Neural progenitor cell (in vitro differentiated cells): ENCODE data around the gene MGMT. TPM values are rescaled to one million over a fixed set of nuclear protein-coding genes. Genes with fewer than 3 reads are reported as not detected.

Source experiments
- DNase-seq: peaks from one replicate; pipeline ENCODE4 v3.0.0-alpha.2; 2016; ENCODE audit warnings: low spot score
- H2AFZ ChIP-seq: fragments of 200-600 bp; sonication (generic); replicated peaks from 2 replicates; pipeline ENCODE4 v1.6.1; 2016; ENCODE audit warnings: antibody characterized with exemption
- H3F3A ChIP-seq: fragments of 200-600 bp; sonication (generic); 2 replicates; pipeline ENCODE4 v1.6.1; 2016; ENCODE audit warnings: antibody characterized with exemption, low read depth
- H3K27ac ChIP-seq: fragments of 200-600 bp; sonication (generic); 2 replicates; pipeline ENCODE4 v1.5.1; 2016; ENCODE audit warnings: mild to moderate bottlenecking
- H3K27me3 ChIP-seq: fragments of 200-600 bp; sonication (generic); 2 replicates; pipeline ENCODE4 v1.6.1; 2016; ENCODE audit warnings: mild to moderate bottlenecking, moderate library complexity
- H3K36me3 ChIP-seq: fragments of 200-600 bp; sonication (generic); 2 replicates; pipeline ENCODE4 v1.5.1; 2016
- H3K4me1 ChIP-seq: fragments of 200-600 bp; sonication (generic); 2 replicates; pipeline ENCODE4 v1.6.1; 2016; ENCODE audit warnings: mixed run types
- H3K4me2 ChIP-seq: fragments of 200-600 bp; sonication (generic); 2 replicates; pipeline ENCODE4 v1.6.1; 2016
- H3K4me3 ChIP-seq: fragments of 200-600 bp; sonication (generic); 2 replicates; pipeline ENCODE4 v1.5.1; 2016
- H3K79me2 ChIP-seq: fragments of 200-600 bp; sonication (generic); 2 replicates; pipeline ENCODE4 v1.6.1; 2016; ENCODE audit warnings: low read depth
- H3K9ac ChIP-seq: fragments of 200-600 bp; sonication (generic); 2 replicates; pipeline ENCODE4 v1.6.1; 2016
- H3K9me3 ChIP-seq: fragments of 200-600 bp; sonication (generic); 2 replicates; pipeline ENCODE4 v1.5.1; 2016; ENCODE audit warnings: low read depth
- H4K20me1 ChIP-seq: fragments of 200-600 bp; sonication (generic); 2 replicates; pipeline ENCODE4 v1.6.1; 2016; ENCODE audit warnings: low read depth
- H3K27ac Mint-ChIP-seq: 3 replicates; pipeline ENCODE4 v1.8.0; 2021; ENCODE audit warnings: mixed read lengths
- H3K27me3 Mint-ChIP-seq: 2 replicates; pipeline ENCODE4 v1.8.0; 2022; ENCODE audit warnings: low read depth, mild to moderate bottlenecking, inconsistent platforms, moderate library complexity, mixed read lengths; ENCODE audit not compliant: insufficient read depth
- H3K36me3 Mint-ChIP-seq: 3 replicates; pipeline ENCODE4 v1.8.0; 2021; ENCODE audit warnings: mixed read lengths
- H3K4me1 Mint-ChIP-seq: 3 replicates; pipeline ENCODE4 v1.8.0; 2021; ENCODE audit warnings: mixed read lengths
- H3K4me3 Mint-ChIP-seq: 3 replicates; pipeline ENCODE4 v1.8.0; 2021; ENCODE audit warnings: mild to moderate bottlenecking, moderate library complexity, mixed read lengths
- H3K9me3 Mint-ChIP-seq: 3 replicates; pipeline ENCODE4 v1.8.0; 2020; ENCODE audit warnings: mixed read lengths
- CTCF ChIP-seq: fragments of 200-600 bp; sonication (generic); IDR thresholded peaks from 2 replicates; pipeline ENCODE4 v1.5.1; 2017; ENCODE audit warnings: antibody characterized with exemption, mild to moderate bottlenecking
- EZH2 ChIP-seq: fragments of 200-600 bp; sonication (generic); IDR thresholded peaks from 2 replicates; pipeline ENCODE4 v1.6.1; 2017; ENCODE audit warnings: antibody characterized with exemption, mild to moderate bottlenecking, moderate library complexity
- EZH2phosphoT487 ChIP-seq: fragments of 200-600 bp; sonication (generic); IDR thresholded peaks from 2 replicates; pipeline ENCODE4 v1.6.1; 2017; ENCODE audit warnings: antibody characterized with exemption
- total RNA-seq: library from RNA; depleted of rRNA; stranded (reverse); fragments of >200 nt; gene quantifications from 2 replicates; pipeline ENCODE4 v1.2.3, GENCODE V29; 2015; ENCODE audit warnings: low replicate concordance

MGMT gene
- total RNA-seq, 1 donor from 2014 or later = 17.5 TPM

GRCh38 chr10:129637846-129638245 lies 170.8 kb downstream of the MGMT start:
- H3K9ac ChIP-seq = no peak overlapping the region

GRCh38 chr10:129641351-129641750 lies 174.3 kb downstream of the MGMT start:
- H3K36me3 Mint-ChIP-seq = no peaks in the 10 kb centered on the region

More at GRCh38 chr10:129637846-129638245, 170.8 kb downstream of the MGMT start:
- no peaks in the 10 kb centered on the region for H3K36me3 ChIP-seq
- no peak overlapping the region for H3K4me3 Mint-ChIP-seq
- no peaks in the 10 kb centered on the region for H3K27me3 ChIP-seq
- no peaks in the 10 kb centered on the region for H3K36me3 Mint-ChIP-seq
- H3K27ac Mint-ChIP-seq = no peak overlapping the region
- no peak for DNase-seq
- H3K4me1 ChIP-seq = peaks cover 36% of the 10 kb centered on the region
- H3K4me3 ChIP-seq = no peak overlapping the region
- H3K79me2 ChIP-seq = no peaks in the 10 kb centered on the region
- TF ChIP-seq CTCF = no peak
- TF ChIP-seq EZH2phosphoT487 = no peak
- no peak for TF ChIP-seq EZH2
- no peaks in the 10 kb centered on the region for H4K20me1 ChIP-seq
- peaks cover 18% of the 10 kb centered on the region for H3F3A ChIP-seq
- no peaks in the 10 kb centered on the region for H3K9me3 ChIP-seq
- no peaks in the 10 kb centered on the region for H3K27me3 Mint-ChIP-seq
- peaks cover 16% of the 10 kb centered on the region for H3K9me3 Mint-ChIP-seq
- no peak overlapping the region for H3K27ac ChIP-seq
- no peaks in the 10 kb centered on the region for H3K4me1 Mint-ChIP-seq
- H3K4me2 ChIP-seq = no peak overlapping the region
- no peak overlapping the region for H2AFZ ChIP-seq

GRCh38 chr10:129641982-129642381 lies 174.9 kb downstream of the MGMT start:
- Mint-ChIP-seq H3K4me3 (no peak overlapping the region), H3K9me3 (no peaks in the 10 kb centered on the region), H3K4me1 (no peaks in the 10 kb centered on the region), H3K27me3 (peaks cover 2% of the 10 kb centered on the region), H3K36me3 (no peaks in the 10 kb centered on the region), H3K27ac (no peak overlapping the region)
- Histone ChIP-seq H3K9ac (no peak overlapping the region), H2AFZ (no peak overlapping the region), H3K27me3 (no peaks in the 10 kb centered on the region), H3K36me3 (no peaks in the 10 kb centered on the region), H3K4me3 (no peak overlapping the region), H3K4me2 (no peak overlapping the region), H3K79me2 (no peaks in the 10 kb centered on the region), H3K27ac (no peak overlapping the region), H3K4me1 (peaks cover 11% of the 10 kb centered on the region), H4K20me1 (no peaks in the 10 kb centered on the region), H3F3A (peaks cover 7% of the 10 kb centered on the region), H3K9me3 (no peaks in the 10 kb centered on the region)
- TF ChIP-seq EZH2phosphoT487 (no peak), CTCF (no peak), EZH2 (no peak)
- DNase-seq = no peak

More at GRCh38 chr10:129641351-129641750, 174.3 kb downstream of the MGMT start:
- H3K4me3 ChIP-seq = no peak overlapping the region
- H3K27ac ChIP-seq = no peak overlapping the region
- Mint-ChIP-seq H3K27me3 (peaks cover 2% of the 10 kb centered on the region), H3K4me1 (no peaks in the 10 kb centered on the region), H3K4me3 (no peak overlapping the region), H3K9me3 (no peaks in the 10 kb centered on the region), H3K27ac (no peak overlapping the region)
- H3K4me2 ChIP-seq = no peak overlapping the region
- TF ChIP-seq CTCF (no peak), EZH2phosphoT487 (no peak), EZH2 (no peak)
- H3K4me1 ChIP-seq = peaks cover 17% of the 10 kb centered on the region
- no peaks in the 10 kb centered on the region for H3K27me3 ChIP-seq
- no peak overlapping the region for H3K9ac ChIP-seq
- no peaks in the 10 kb centered on the region for H3K79me2 ChIP-seq
- peaks cover 13% of the 10 kb centered on the region for H3F3A ChIP-seq
- H4K20me1 ChIP-seq = no peaks in the 10 kb centered on the region
- DNase-seq = no peak
- H3K36me3 ChIP-seq = no peaks in the 10 kb centered on the region
- no peak overlapping the region for H2AFZ ChIP-seq
- no peaks in the 10 kb centered on the region for H3K9me3 ChIP-seq
